Caco-2 (cell line): ENCODE data around the gene MRPL11. TPM values are rescaled to one million over a fixed set of nuclear protein-coding genes. Genes with fewer than 3 reads are reported as not detected.
"Not testable (repeated sequence)": the region's sequence is repeated elsewhere in the genome, so short reads cannot be mapped to it uniquely, and the experiment has no call there.

ENCODE experiments used
- BruUV-seq: library from RNA; stranded (reverse); fragments of 400-500 nt; replicated peaks from 2 replicates; lab custom pipeline; 2021; lab: Mats Ljungman, UMichigan
- CTCF ChIA-PET: fragments of 300-600 bp; sonication (Branson Sonifier 250); formaldehyde crosslinking; loops from one replicate; lab custom pipeline; 2022; ENCODE audit warnings: antibody characterized with exemption; lab: Charles Lee
- POLR2A ChIA-PET: fragments of 300-600 bp; sonication (Branson Sonifier 250); formaldehyde crosslinking; loops from one replicate; lab custom pipeline; 2022; ENCODE audit warnings: antibody characterized with exemption; lab: Charles Lee
- DNase-seq, 2 experiments: peaks; one replicate each; pipeline versions ENCODE4 v3.0.0 to v3.0.0-alpha.2; 2020 to 2022
- H3K27me3 ChIP-seq: replicated peaks from 2 replicates; pipeline ENCODE4 v1.6.0; 2011; ENCODE audit warnings: low read length; ENCODE audit not compliant: control insufficient read depth, insufficient read depth
- H3K36me3 ChIP-seq: 2 replicates; pipeline ENCODE4 v1.5.1; 2011; ENCODE audit warnings: low read length; ENCODE audit not compliant: control insufficient read depth, insufficient read depth
- H3K4me1 ChIP-seq: fragments of 250-450 bp; sonication (Bioruptor Pico); 2 replicates; pipeline ENCODE4 v1.5.1; 2020; ENCODE audit warnings: mild to moderate bottlenecking
- H3K4me3 ChIP-seq: 2 replicates; pipeline ENCODE4 v1.5.1; 2011; ENCODE audit warnings: low read depth, mild to moderate bottlenecking, control low read depth, low read length
- H3K9me3 ChIP-seq: fragments of 250-450 bp; sonication (Bioruptor Pico); 2 replicates; pipeline ENCODE4 v1.5.1; 2020; ENCODE audit warnings: mild to moderate bottlenecking, moderate library complexity
- H3K27ac Mint-ChIP-seq: one replicate; pipeline ENCODE4 v1.8.0; 2022; ENCODE audit warnings: mixed read lengths; ENCODE audit not compliant: unreplicated experiment
- H3K27me3 Mint-ChIP-seq: one replicate; pipeline ENCODE4 v1.8.0; 2022; ENCODE audit warnings: mixed read lengths; ENCODE audit not compliant: insufficient read depth, unreplicated experiment
- H3K36me3 Mint-ChIP-seq: one replicate; pipeline ENCODE4 v1.8.0; 2022; ENCODE audit warnings: mild to moderate bottlenecking, mixed read lengths; ENCODE audit not compliant: insufficient read depth, unreplicated experiment
- H3K4me1 Mint-ChIP-seq: one replicate; pipeline ENCODE4 v1.8.0; 2022; ENCODE audit warnings: low read depth, mixed read lengths; ENCODE audit not compliant: unreplicated experiment
- H3K4me3 Mint-ChIP-seq: one replicate; pipeline ENCODE4 v1.8.0; 2022; ENCODE audit warnings: mild to moderate bottlenecking, moderate library complexity, mixed read lengths; ENCODE audit not compliant: unreplicated experiment
- H3K9me3 Mint-ChIP-seq: one replicate; pipeline ENCODE4 v1.8.0; 2022; ENCODE audit warnings: mixed read lengths; ENCODE audit not compliant: unreplicated experiment
- intact Hi-C: fragments of 100-400 bp; cut with micrococcal nuclease; formaldehyde crosslinking; loops from one replicate; pipeline ENCODE4 v1.10.0; 2022; ENCODE audit not compliant: unreplicated experiment
- total RNA-seq: library from RNA; stranded (reverse); gene quantifications from 2 replicates; pipeline ENCODE4 v1.2.3, GENCODE V29; 2022
- TF ChIP-seq, protein P1 (sequence below), 2 experiments: fragments of 200-600 bp in 1 of 2; IDR thresholded peaks; 1 replicate in 1 of 2; 2 replicates in 1 of 2; pipeline versions ENCODE4 v1.5.1 to v1.8.0; 2011 to 2022; ENCODE audit warnings: antibody characterized with exemption in 1 of 2, control low read depth in 1 of 2, inconsistent platforms in 1 of 2, low read depth in 1 of 2, low read length in 1 of 2, mild to moderate bottlenecking in 1 of 2, moderate library complexity in 1 of 2; ENCODE audit not compliant: insufficient read depth in 1 of 2, severe bottlenecking in 1 of 2, unreplicated experiment in 1 of 2

MRPL11 gene
- total RNA-seq, 1 experiment from 2014 or later, result 206 TPM

DNA sequence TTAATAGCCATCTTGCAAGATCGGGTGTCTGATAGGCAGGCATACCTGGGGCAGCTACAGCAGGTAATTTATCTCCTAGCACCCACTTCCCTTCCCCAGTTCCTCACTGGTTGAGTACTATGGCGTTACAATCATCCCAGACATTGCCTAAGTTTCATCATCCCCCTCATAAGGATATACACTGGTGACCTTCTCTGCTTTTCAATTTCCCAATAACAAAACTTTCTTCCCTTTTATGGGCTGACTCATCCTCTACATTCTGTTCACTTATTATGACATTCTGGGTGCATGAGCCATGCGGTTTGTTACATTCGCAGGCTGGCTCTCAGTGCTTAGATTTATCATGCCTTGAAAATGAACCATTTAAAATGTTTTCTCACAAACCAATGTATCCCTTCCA is 5.0 kb upstream of the MRPL11 start:
- TF ChIP-seq, protein P1, sequence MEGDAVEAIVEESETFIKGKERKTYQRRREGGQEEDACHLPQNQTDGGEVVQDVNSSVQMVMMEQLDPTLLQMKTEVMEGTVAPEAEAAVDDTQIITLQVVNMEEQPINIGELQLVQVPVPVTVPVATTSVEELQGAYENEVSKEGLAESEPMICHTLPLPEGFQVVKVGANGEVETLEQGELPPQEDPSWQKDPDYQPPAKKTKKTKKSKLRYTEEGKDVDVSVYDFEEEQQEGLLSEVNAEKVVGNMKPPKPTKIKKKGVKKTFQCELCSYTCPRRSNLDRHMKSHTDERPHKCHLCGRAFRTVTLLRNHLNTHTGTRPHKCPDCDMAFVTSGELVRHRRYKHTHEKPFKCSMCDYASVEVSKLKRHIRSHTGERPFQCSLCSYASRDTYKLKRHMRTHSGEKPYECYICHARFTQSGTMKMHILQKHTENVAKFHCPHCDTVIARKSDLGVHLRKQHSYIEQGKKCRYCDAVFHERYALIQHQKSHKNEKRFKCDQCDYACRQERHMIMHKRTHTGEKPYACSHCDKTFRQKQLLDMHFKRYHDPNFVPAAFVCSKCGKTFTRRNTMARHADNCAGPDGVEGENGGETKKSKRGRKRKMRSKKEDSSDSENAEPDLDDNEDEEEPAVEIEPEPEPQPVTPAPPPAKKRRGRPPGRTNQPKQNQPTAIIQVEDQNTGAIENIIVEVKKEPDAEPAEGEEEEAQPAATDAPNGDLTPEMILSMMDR (IDR thresholded peaks at IDR 0.05; ENCODE audit: insufficient read depth in 1 of 2, low read depth in 1 of 2, low read length in 1 of 2, severe bottlenecking in 1 of 2, unreplicated experiment in 1 of 2), result no peak
- CTCF ChIA-PET, result no interaction called here
- Histone ChIP-seq H3K27me3 (no peaks in the 10 kb centered on the region), H3K36me3 (no peaks in the 10 kb centered on the region), H3K4me1 (peaks cover 41% of the 10 kb centered on the region), H3K4me3 (no peak overlapping the region), H3K9me3 (peaks cover 17% of the 10 kb centered on the region)
- intact Hi-C loops, result no loop called here
- Mint-ChIP-seq H3K4me3 (no peak overlapping the region), H3K27ac (no peak overlapping the region), H3K4me1 (peaks cover 47% of the 10 kb centered on the region), H3K36me3 (peaks cover 9% of the 10 kb centered on the region), H3K27me3 (no peaks in the 10 kb centered on the region), H3K9me3 (peaks cover 20% of the 10 kb centered on the region)
- POLR2A ChIA-PET, result no interaction called here
- BruUV-seq, result no TSS peak
- no peak for DNase-seq

DNA sequence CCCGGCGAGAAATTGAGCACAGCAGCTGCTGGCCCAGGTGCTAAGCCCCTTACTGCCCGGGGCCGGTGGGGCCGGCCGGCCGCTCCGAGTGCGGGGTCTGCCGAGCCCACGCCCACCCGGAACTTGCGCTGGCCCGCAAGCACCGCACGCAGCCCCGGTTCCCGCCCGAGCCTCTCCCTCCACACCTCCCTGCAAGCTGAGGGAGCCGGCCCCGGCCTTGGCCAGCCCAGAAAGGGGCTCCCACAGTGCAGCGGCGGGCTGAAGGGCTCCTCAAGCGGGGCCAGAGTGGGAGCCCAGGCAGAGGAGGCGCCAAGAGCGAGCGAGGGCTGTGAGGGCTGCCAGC is 2.3 kb upstream of the MRPL11 start:
- peaks cover 40% of the 10 kb centered on the region for H3K4me1 Mint-ChIP-seq
- intact Hi-C loops, POLR2A ChIA-PET, H3K27me3 ChIP-seq, H3K4me3 ChIP-seq, H3K27ac Mint-ChIP-seq, DNase-seq, H3K27me3 Mint-ChIP-seq, H3K36me3 ChIP-seq, BruUV-seq, H3K4me3 Mint-ChIP-seq: not testable (repeated sequence)
- Histone ChIP-seq H3K4me1 (peaks cover 27% of the 10 kb centered on the region), H3K9me3 (peaks cover 17% of the 10 kb centered on the region)
- H3K36me3 Mint-ChIP-seq, result peaks cover 36% of the 10 kb centered on the region
- CTCF ChIA-PET, result interaction anchor here (1.1 kb wide), 2 partner anchors 19 to 39 kb away, joined by 3 to 4 read pairs; partner anchors contain the start of gene DPP3
- peaks cover 20% of the 10 kb centered on the region for H3K9me3 Mint-ChIP-seq

GRCh38 chr11:66440101-66440939 is 1.7 kb upstream of the MRPL11 start:
- H3K27me3 Mint-ChIP-seq, H3K27me3 ChIP-seq, H3K27ac Mint-ChIP-seq, H3K36me3 ChIP-seq, H3K4me3 ChIP-seq, POLR2A ChIA-PET, H3K4me3 Mint-ChIP-seq, DNase-seq, BruUV-seq, intact Hi-C loops: not testable (repeated sequence)
- CTCF ChIA-PET, result interaction anchor here (0.6 to 1.1 kb wide), 4 partner anchors 19 to 205 kb away, joined by 3 to 4 read pairs (median 4); partner anchors contain the start of genes DPP3 and PELI3
- H3K9me3 Mint-ChIP-seq, result peaks cover 20% of the 10 kb centered on the region
- peaks cover 42% of the 10 kb centered on the region for H3K36me3 Mint-ChIP-seq
- peaks cover 17% of the 10 kb centered on the region for H3K9me3 ChIP-seq
- H3K4me1 Mint-ChIP-seq, result peaks cover 34% of the 10 kb centered on the region
- H3K4me1 ChIP-seq, result peaks cover 21% of the 10 kb centered on the region
